Stimulated activated CD4-positive, alpha-beta T cell treated with anti-CD3 and anti-CD28 coated beads, Interleukin-1b, Interleukin-23, amount 100 ng/mL, for 1 hour (primary cell): Measurements from ENCODE around the gene CRCP.
"Not testable (repeated sequence)": the region's sequence is repeated elsewhere in the genome, so short reads cannot be mapped to it uniquely, and the experiment has no call there.

Experiments used
- DNase-seq, 2 donors: peaks; one replicate each; pipeline ENCODE4 v3.0.0-alpha.2; 2020; ENCODE audit warnings: low read depth in 2 of 2

CRCP gene

GRCh38 chr7:66114743-66115649, at the start of gene CRCP:
TSS of gene CRCP (plus strand) at chr7:66114847. CDS start at chr7:66114963, 116 bp downstream.
- DNase-seq, result peak; percentile 39 to 73

GRCh38 chr7:66069732-66070131, 44.9 kb upstream of the CRCP start:
- no peak for DNase-seq

GRCh38 chr7:66070222-66070621, 44.4 kb upstream of the CRCP start:
- DNase-seq, result no peak

GRCh38 chr7:66072208-66072607, 42.4 kb upstream of the CRCP start:
- not testable (repeated sequence) for DNase-seq

GRCh38 chr7:66075590-66076461, 38.8 kb upstream of the CRCP start, which contains the start of gene ASL:
TSS of gene ASL (plus strand) at chr7:66075819. CDS start at chr7:66076082, 263 bp downstream.
- DNase-seq, result peak; percentile 65 to 81

- no peak for DNase-seq
These were observed 38.0 kb upstream of the CRCP start for GRCh38 chr7:66076462-66077329.

GRCh38 chr7:66078067-66078466, 36.6 kb upstream of the CRCP start:
- no peak for DNase-seq

- DNase-seq, result no peak
These were observed 32.6 kb upstream of the CRCP start for GRCh38 chr7:66082083-66082482.

- no peak for DNase-seq
These were observed 31.7 kb upstream of the CRCP start for GRCh38 chr7:66082886-66083415.

- no peak for DNase-seq
These were observed 31.0 kb upstream of the CRCP start for GRCh38 chr7:66083677-66084076.

- DNase-seq, result no peak
These were observed 25.5 kb upstream of the CRCP start for GRCh38 chr7:66088861-66089838.

- DNase-seq, result no peak
These were observed 22.0 kb upstream of the CRCP start for GRCh38 chr7:66092654-66093053.

GRCh38 chr7:66095010-66095409, 19.6 kb upstream of the CRCP start:
- DNase-seq, result no peak

- DNase-seq, result no peak
These were observed 15.5 kb upstream of the CRCP start for GRCh38 chr7:66099232-66099550.

- no peak for DNase-seq
These were observed 14.9 kb upstream of the CRCP start for GRCh38 chr7:66099551-66100407.

GRCh38 chr7:66100408-66101050, 14.1 kb upstream of the CRCP start:
- no peak for DNase-seq

- not testable (repeated sequence) for DNase-seq
These were observed 12.5 kb upstream of the CRCP start for GRCh38 chr7:66102168-66102567.

GRCh38 chr7:66103994-66104393, 10.7 kb upstream of the CRCP start:
- not testable (repeated sequence) for DNase-seq
